NCI-H226 (cell line): ENCODE data around the gene NLGN3.

Experiments used
- DNase-seq: peaks from one replicate; pipeline ENCODE4 v3.0.0-alpha.2; 2015

Gene NLGN3

DNA sequence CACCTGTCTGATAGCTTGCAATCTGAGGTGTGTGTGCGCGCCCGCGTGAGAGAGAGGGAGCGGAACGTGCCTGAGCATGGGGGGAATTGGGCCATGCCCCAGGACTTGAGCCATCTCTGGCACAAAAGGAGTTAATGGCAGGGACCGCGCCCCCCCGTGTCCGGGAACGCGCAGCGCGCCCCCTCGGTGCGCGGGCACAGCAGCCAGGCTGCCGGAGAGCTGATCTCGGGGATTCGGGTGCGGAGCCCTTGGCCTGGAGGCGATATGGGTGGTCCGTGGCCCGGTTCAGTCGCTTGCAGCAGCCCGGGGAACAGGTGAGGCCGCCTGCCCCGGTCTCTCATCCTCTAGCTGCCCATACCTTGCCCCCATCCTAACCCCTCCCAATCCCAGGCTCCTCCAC is at the start of gene NLGN3:
Gene NLGN3, plus strand, starts transcription at position 191 of the 400 bp plus-strand sequence. CDS start 2,909 bp downstream, outside the sequence.
- DNase-seq, result no peak

GRCh38 chrX:71095033-71095432 is 49.6 kb upstream of the NLGN3 start:
- DNase-seq, result no peak

GRCh38 chrX:71095555-71095980 is 49.1 kb upstream of the NLGN3 start, which contains the start of gene FOXO4:
FOXO4 (plus strand) TSS chrX:71095851; CDS start chrX:71096529, 678 bp downstream.
- DNase-seq, result peak; percentile 75

GRCh38 chrX:71095981-71096759 is 48.5 kb upstream of the NLGN3 start:
- DNase-seq, result no peak

- no peak for DNase-seq
These were observed 47.9 kb upstream of the NLGN3 start for GRCh38 chrX:71096760-71097032.

DNA sequence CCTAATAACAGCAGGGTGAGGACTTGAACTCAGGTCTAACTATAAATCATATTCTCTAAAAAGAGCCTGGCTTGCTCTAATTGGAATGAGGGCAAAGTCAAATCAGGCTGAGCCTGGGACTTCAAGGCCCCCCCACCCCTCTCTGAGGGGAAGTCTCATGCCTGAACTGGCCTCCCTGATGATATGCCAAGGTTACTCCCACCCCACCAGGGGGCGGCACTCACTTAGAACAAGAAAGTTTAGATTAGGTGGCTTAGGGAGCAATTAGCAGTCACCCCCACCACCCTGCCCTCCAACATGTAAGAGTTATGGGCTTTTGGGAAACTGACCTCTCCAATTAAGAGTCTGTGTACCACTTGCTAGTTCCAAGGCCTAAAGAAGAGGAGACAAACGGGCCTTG is 46.3 kb upstream of the NLGN3 start:
- DNase-seq, result peak; percentile 8

DNA sequence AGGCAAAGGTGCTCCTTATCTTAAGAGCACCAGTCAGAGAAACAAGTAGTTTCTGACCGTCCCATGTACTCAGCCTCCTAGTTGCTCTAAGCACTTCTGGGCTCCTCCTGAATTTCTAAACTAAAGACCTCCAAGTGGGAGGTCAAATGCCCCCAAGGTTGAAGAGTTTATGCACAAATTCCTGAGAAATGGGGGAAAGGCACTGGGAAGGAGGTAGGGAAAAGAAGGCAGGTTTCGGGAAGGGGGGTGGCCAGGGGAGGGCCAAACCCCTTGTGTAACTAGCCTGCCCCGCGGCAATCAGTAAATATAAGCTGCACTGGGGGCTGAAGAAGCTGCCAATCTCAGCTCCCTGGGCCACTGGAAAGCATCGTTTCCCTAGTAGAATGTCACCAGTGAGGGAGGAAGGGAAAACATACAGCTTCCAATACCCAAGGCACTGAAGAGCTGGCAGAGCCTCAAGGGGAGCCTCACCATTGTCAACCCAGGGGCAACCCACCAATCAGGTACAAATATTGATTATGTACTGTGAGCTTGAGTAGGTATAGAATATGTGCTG is 45.6 kb upstream of the NLGN3 start:
- no peak for DNase-seq

GRCh38 chrX:71099736-71100135 is 44.9 kb upstream of the NLGN3 start:
- DNase-seq, result no peak

- no peak for DNase-seq
These were observed 43.8 kb upstream of the NLGN3 start for GRCh38 chrX:71100581-71101505.

DNA sequence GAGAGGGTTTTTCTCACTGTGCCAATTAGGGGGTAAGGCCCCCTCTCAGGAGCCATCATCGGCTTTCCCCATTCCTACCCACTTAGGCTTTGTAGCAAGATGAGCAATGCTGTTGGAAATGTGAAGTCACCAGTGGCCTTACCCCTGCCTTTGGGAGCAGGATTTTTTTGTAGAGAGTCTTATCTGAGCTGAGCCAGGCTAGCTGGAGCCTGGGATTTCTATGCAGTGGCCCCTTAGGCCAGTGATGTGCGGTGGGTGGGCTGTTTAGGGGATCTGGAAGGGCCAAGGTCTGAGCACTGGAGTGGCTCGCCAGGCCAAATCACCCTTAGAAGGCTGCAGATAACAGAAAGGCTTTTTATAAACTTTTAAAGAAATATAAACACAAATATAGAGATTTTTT is 42.3 kb upstream of the NLGN3 start:
- DNase-seq, result no peak

DNA sequence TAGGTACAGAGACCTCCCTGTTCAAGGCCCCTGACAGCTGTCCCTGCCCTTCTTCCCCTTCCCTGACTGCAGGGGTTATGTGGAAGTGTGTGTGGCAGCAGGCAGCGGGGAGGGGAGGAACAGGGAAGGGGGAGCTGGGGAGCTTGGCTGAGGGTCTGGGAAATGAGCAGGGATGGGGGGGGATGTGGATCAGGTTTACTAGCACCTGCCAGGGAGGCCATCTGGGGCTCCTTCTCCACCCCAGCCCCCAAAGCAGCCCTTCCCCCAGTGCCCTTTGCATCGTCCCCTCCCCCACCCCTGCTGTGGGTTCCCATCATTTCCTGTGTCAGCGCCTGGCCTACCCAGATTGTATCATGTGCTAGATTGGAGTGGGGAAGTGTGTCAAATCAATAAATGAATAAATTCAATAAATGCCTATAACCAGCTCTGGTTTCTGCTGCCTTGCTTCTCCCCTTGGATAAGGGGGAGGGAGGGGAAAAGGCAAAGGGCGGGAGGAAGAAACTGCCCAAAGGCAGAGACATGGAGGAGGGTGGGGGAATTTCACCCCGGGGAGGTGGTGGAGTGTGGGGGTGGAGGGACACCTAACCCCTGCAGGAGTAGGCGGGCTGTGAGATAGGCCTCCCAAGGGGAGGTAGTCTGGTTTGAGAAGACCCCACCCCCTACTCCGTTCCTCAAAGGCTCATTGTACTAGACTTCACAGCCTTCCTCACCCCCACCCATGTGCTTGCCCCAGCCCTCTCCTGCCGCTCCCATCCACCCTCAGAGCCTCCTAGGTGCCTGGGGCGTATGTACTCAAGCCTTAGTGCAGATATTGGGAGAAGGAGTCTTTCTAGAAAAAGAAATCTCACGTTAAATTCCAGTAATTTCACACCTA is 41.3 kb upstream of the NLGN3 start:
- no peak for DNase-seq

GRCh38 chrX:71105628-71106027 is 39.0 kb upstream of the NLGN3 start:
- DNase-seq, result no peak

DNA sequence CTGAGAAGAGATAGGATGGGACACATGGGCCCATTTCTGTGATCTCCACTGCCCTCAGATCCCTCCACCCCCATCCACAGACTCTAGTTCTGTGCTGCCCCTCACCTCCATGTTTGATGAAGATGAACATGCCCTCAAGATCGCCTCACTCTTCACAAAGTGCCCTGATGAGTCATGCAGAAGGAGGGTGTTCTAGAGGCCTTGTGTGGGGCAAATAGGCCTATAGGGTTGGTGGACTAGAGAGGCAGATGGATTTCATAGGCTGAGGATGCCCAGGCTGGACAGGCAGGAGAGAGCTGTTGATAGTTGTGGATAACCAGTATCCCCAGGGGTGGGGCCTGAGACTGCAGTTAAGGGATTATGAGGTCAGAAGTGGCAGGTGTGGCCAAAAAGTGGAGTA is 38.2 kb upstream of the NLGN3 start, which contains the start of gene CXorf65:
Gene CXorf65, minus strand, starts transcription at position 314 of the 400 bp plus-strand sequence. Its CDS starts 184 bp downstream, at position 130.
- DNase-seq, result peak; percentile 7

DNA sequence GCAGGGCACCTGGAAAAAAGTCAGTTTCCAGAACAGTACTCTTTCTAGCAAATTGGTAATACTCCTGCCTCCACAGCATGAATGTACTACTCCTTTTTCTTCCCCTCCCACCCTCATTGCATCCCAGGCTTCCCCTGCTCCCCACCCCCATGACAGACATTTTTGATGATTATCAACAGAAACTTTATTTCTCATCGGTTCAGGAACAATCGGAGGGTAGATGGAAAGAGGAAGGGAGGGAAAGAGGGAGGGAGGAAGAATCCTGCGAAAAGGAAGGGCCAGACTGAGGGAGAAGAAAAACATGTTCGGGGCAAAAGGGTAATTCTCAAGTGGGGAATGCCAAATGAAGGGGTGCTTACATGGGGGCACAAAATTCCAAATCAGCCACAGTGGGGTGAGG is 37.4 kb upstream of the NLGN3 start:
- DNase-seq, result no peak

DNA sequence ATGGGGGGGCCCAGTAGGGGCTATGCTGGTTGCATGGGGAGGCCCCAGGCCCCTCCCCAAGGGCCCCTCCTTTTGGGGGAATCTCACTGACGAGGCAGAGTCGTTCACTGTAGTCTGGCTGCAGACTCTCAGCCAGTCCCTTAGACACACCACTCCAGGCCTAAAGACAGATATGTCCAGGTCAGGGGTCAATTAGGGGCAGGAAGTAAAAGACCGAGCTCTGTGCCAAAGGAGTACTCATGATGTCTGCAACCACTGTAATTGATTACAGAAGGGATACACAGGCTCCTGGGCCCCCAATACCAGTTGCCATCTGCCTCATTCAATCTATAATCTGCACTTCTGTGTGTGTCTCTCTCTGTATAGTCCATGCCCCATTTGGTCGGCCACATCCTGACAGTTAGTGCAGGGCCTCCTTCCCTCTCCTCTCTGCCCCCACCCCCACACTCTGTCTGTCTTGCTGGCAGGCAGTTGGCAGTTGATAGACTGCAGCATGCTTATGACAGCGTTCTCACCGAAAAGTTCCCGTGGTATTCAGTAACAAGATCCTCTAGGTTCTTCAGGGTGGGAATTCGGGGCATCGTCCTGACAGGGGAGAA is 36.8 kb upstream of the NLGN3 start:
- DNase-seq, result no peak

DNA sequence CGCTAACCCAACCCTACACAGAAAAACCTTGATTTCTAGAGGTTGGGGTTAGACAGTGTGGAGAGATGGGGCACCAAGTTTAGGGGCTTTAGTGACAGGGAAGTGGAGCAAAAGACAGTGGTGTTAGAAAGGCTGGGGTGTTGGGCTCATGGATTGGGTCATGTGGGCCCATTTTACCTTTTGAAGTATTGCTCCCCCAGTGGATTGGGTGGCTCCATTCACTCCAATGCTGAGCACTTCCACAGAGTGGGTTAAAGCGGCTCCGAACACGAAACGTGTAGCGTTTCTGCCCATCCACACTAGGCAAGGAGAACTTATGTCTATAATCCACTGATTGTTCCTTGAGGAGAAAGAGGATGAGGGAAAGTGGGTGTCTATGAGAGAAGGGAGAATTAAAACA is 35.6 kb upstream of the NLGN3 start:
- DNase-seq, result no peak

GRCh38 chrX:71111141-71111843 is 33.3 kb upstream of the NLGN3 start, which contains the start of gene IL2RG:
IL2RG (minus strand) TSS chrX:71111577; CDS start chrX:71111539, 38 bp downstream.
- DNase-seq, result no peak

DNA sequence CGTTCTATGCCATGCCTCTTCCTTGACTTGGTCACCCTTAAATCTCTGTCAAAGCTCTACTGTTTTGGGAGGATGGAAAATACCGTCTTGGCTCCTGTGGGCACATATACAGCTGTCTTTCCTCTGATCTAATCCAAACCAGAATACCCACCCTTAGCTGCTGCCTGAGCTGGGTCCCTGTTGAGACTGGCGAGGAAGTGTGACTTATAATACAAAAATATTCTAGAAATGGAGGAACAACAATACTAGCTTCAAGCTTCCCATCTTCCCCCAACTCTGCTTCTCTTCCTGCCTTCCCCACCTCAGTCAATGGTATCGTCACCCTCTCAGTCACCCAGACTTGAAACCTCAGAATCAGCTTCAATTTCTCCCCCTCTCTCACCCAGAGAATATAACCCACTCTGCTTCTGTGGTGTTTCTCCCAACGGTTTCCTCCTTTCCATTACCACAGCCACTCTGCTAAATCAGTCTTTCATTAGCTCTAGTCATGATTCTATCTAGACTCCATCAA is 32.7 kb upstream of the NLGN3 start:
- DNase-seq, result no peak

DNA sequence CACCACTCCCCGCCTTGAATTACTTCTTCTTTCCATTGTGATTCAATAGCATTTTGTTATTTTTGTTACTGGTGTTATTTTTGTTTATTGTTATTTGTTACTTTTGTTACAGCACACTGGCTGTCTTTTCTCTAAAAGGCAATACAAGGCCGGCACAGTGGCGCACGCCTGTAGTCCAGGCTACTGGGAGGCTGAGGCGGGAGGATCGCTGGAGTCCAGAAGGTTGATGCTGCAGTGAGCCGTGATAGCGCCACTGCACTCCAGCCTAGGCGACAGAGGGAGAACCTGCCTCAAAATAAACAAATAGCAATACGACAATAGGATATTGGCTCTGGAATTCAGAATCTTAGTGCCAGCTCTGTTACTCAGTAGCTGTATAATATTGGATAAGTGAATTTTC is 27.3 kb upstream of the NLGN3 start:
- no peak for DNase-seq

GRCh38 chrX:71118032-71118984 is 26.3 kb upstream of the NLGN3 start, which contains the start of gene MED12:
MED12 (plus strand) TSS chrX:71118596; CDS start chrX:71118755, 159 bp downstream.
- DNase-seq, result peak; percentile 55
